Omental fat pad (tissue), 4 donors: ENCODE data around the gene CLASP1. TPM values are rescaled to one million over a fixed set of nuclear protein-coding genes. Genes with fewer than 3 reads are reported as not detected.

Source experiments
- ATAC-seq: fragments of 150-250 bp; one replicate; pipeline ENCODE4 v1.9.1; 2016; ENCODE audit warnings: mild to moderate bottlenecking, moderate library complexity; ENCODE audit not compliant: low FRiP score
- DNase-seq: peaks from one replicate; pipeline ENCODE4 v3.0.0-alpha.2; 2019; ENCODE audit warnings: low spot score
- CTCF ChIP-seq, 3 donors: fragments of 450-650 bp; IDR thresholded peaks; one replicate each; pipeline ENCODE4 v1.5.1; 2016 to 2017; ENCODE audit warnings: antibody characterized with exemption in 3 of 3, mild to moderate bottlenecking in 3 of 3, moderate library complexity in 2 of 3
- total RNA-seq, 4 donors: library from RNA; depleted of rRNA; stranded (reverse); fragments of >200 nt; gene quantifications; one replicate each; pipeline ENCODE4 v1.1.0, GENCODE V29; 2016

The CLASP1 gene
- total RNA-seq, 4 donors from 2014 or later, result 56.2 to 114 (median 64.5) TPM

GRCh38 chr2:121355488-121355887, 293.8 kb downstream of the CLASP1 start:
- DNase-seq (no peak), ATAC-seq (no peak)

GRCh38 chr2:121351521-121352318, 297.5 kb downstream of the CLASP1 start:
- DNase-seq (no peak), ATAC-seq (no peak)
- TF ChIP-seq CTCF (IDR thresholded peaks at IDR 0.05), result no peak

More at GRCh38 chr2:121355488-121355887, 293.8 kb downstream of the CLASP1 start:
- no peak for TF ChIP-seq CTCF (IDR thresholded peaks at IDR 0.05)

- no peak for TF ChIP-seq CTCF (IDR thresholded peaks at IDR 0.05)
- DNase-seq, result no peak
- ATAC-seq, result no peak
Observed at GRCh38 chr2:121350890-121351289, 298.4 kb downstream of the CLASP1 start.

- ATAC-seq (no peak), DNase-seq (no peak)
- TF ChIP-seq CTCF (IDR thresholded peaks at IDR 0.05), result no peak
Observed at GRCh38 chr2:121350402-121350775, 298.9 kb downstream of the CLASP1 start.

- TF ChIP-seq CTCF (IDR thresholded peaks at IDR 0.05), result no peak
- DNase-seq (no peak), ATAC-seq (no peak)
Observed at GRCh38 chr2:121349721-121350401, 299.4 kb downstream of the CLASP1 start.

- no peak for DNase-seq
- ATAC-seq, result no peak
- TF ChIP-seq CTCF (IDR thresholded peaks at IDR 0.05), result no peak
Observed at GRCh38 chr2:121348128-121348740, 301.0 kb downstream of the CLASP1 start.
